Astrocyte of the spinal cord (primary cell): ENCODE data around the gene IGFBP1.
A peak's percentile ranks its signal among the peaks of the same experiment; 100 is the strongest.

ENCODE experiments used
- DNase-seq: peaks from one replicate; pipeline ENCODE4 v3.0.0; 2011; ENCODE audit warnings: low read depth, low spot score
- H3K4me3 ChIP-seq: 2 replicates; pipeline ENCODE4 v1.5.1; 2011; ENCODE audit warnings: low read depth, mild to moderate bottlenecking, low read length, moderate library complexity
- in situ Hi-C: cut with HindIII; loops from 2 replicates; pipeline ENCODE4 v1.10.0; 2017; ENCODE audit warnings: low sequenced_read_pairs
- TF ChIP-seq, protein P1 (sequence below): IDR thresholded peaks from 2 replicates; pipeline ENCODE4 v1.5.1; 2012; ENCODE audit warnings: low read depth, mild to moderate bottlenecking, low read length, inconsistent platforms

IGFBP1 gene

DNA sequence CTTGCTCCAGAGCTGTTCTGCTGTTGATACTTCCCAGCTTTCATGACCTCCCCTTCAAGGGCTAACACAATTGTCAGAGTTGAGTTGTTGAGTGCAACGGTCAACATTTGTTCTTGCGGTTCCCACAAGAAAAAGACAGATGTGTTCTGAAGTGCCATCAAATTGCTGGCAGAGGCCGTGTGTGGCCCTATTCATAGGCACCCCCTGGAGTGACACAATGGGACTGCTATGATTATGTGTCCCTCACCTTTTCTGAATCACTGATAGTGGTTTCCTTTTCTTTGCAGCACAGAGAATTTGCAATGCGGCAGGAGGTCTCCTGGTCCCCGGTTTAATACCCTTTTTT is 5.8 kb upstream of the IGFBP1 start:
- in situ Hi-C loops: no loop called here
- no peak for DNase-seq
- TF ChIP-seq, protein P1, sequence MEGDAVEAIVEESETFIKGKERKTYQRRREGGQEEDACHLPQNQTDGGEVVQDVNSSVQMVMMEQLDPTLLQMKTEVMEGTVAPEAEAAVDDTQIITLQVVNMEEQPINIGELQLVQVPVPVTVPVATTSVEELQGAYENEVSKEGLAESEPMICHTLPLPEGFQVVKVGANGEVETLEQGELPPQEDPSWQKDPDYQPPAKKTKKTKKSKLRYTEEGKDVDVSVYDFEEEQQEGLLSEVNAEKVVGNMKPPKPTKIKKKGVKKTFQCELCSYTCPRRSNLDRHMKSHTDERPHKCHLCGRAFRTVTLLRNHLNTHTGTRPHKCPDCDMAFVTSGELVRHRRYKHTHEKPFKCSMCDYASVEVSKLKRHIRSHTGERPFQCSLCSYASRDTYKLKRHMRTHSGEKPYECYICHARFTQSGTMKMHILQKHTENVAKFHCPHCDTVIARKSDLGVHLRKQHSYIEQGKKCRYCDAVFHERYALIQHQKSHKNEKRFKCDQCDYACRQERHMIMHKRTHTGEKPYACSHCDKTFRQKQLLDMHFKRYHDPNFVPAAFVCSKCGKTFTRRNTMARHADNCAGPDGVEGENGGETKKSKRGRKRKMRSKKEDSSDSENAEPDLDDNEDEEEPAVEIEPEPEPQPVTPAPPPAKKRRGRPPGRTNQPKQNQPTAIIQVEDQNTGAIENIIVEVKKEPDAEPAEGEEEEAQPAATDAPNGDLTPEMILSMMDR: no peak
- H3K4me3 ChIP-seq: no peak overlapping the region

DNA sequence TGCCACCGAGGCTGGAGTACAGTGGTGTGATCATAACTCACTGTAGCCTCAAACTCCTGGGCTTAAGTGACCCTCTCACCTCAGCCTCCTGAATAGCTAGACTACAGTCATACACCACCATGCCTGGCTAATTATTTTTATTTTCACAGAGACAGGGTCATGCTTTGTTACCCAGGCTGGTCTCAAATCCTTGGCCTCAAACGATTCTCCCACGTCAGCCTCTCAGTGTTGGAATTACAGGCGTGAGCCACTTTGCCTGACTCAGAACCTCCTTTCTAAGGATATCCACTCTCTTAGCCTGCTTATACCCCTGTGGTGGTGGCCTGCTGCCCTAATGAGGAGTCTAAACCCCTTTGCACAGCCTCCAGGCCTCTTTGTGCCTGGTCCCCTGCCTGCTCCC is 4.2 kb upstream of the IGFBP1 start:
- in situ Hi-C loops: no loop called here
- TF ChIP-seq, protein P1: no peak
- DNase-seq: no peak
- no peak overlapping the region for H3K4me3 ChIP-seq

DNA sequence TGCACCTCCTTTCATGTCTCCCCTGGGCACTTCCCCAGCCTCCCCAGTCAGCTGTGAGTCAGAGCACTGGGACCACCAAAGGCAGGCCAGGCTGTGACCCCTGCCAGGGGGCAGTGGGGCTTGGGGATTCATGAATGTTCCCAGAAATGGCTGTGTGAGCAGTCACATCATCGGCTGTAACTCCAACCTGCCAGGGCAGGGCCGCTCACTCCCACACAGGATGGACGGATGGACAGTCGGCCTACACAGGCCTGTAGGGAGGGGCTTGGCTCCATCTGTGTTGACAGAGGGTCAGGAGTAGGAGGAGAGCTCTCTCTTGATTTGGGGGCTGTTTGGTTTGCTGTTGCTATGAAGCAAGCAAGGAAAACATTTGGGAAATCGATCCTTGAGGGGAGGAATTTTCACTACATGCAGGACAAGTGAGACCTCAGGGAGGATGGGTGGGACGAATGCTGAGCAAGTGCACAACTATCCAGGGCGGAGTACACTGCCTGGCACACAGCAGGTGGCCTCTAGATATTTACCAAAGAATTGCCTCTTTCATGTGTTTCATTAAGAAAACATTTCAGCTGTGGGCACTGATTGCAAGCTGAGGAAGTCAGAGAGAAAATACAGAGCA is 2.9 kb upstream of the IGFBP1 start:
- in situ Hi-C loops: no loop called here
- peak; percentile 53 for DNase-seq
- TF ChIP-seq, protein P1: no peak
- no peak overlapping the region for H3K4me3 ChIP-seq

DNA sequence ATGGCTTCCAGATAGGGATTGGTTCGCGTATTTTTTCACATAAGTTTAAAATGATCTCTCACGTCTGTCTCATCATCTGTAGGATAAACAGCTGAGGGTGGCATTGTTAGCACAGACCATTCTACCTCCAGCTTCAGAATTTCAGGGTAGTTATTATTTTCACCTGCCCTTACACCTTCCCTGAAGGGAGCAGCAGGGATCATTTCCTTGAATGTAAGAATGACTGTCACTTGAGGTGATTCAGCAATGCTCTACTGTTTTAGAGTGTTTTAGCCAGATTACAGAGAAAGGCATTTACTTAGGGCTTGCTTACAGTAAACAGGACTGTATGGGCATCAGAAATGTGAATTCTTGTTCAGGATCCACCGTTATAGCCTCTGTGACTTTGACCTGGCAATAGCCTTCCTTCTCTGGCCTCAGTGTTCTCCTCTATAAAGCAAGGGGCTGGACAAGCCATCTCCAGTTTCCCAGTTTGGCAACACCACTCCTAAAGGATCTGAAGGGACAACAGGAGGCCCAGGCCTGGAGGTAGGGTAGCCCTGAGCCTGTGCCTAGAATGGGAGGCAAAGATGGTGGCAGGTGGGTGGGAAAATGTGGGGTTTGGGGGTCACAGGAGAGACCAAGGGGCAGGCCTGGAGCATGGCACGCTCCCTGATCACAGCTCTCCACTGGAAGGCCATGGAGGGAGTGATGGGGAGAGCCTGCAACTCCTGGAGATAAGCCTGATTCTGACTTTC is 1.2 kb upstream of the IGFBP1 start:
- no peak overlapping the region for H3K4me3 ChIP-seq
- in situ Hi-C loops: no loop called here
- no peak for DNase-seq
- TF ChIP-seq, protein P1: no peak

DNA sequence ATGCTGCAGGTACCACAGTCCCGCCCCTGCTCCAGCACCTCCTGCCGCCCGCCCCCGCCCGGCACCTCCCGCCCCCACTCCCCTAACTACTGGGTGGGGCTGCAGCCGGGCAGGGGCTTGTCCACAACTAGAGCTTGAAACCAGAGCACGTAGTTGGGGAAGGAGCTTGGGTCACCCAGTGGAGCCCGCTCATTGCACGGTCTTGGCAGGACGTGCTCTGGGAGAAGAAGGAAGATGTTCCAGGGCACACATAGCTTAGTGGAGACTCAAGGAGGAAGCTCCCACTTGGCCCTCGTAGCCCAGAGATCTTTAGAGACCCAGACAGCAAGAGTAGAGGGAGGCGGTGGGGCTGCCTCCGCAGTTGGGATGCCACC is 692 bp downstream of the IGFBP1 start:
- peak overlapping the region; percentile 39 for H3K4me3 ChIP-seq
- in situ Hi-C loops: no loop called here
- DNase-seq: no peak
- TF ChIP-seq, protein P1: no peak

DNA sequence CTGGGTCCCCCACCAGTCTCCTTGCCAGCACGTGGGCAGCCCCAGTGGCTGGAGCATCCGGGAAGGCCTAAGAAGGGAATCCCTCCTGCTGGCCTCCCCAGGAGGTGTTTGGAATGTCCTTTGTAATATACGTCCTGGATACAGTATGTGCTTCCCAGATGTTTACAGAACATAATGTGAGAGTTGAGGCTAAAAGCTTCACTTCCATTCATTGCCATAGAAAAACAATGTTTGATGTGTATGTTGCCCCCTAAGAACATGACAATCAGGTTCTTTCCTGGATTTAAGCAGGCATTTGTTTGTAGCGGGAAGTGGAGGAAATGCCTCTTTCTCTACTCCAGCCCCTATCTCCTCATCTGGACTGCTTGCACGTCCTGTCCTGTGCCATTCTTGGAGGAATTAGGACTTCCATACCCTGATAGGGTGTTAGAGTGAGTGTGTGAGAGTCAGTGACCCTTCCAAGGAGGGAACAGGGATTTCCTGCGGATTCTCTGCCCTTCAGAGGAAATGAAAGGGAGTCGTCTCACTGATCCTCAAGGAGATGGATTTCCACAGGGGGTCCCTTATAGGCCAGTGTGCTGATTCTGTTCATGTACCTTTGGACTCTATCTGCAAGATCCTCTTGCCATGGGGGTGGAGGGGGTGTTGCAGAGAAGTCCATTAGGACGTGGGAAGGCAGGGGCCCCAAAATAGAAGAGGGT is 1.2 kb downstream of the IGFBP1 start:
- TF ChIP-seq, protein P1: no peak
- DNase-seq: peak; percentile 22
- no peak overlapping the region for H3K4me3 ChIP-seq
- in situ Hi-C loops: no loop called here
